Activated naive CD4-positive, alpha-beta T cell treated with anti-CD3 and anti-CD28 coated beads, Interleukin-2, amount 50 U/mL, for 24 hours (primary cell): Measurements from ENCODE around the gene IL11RA.

Experiments
- H3K27ac Mint-ChIP-seq: one replicate; pipeline ENCODE4 v1.8.0; 2021; ENCODE audit warnings: mild to moderate bottlenecking, mixed read lengths
- H3K27me3 Mint-ChIP-seq: one replicate; pipeline ENCODE4 v1.8.0; 2021; ENCODE audit warnings: mixed read lengths
- H3K36me3 Mint-ChIP-seq: one replicate; pipeline ENCODE4 v1.8.0; 2021; ENCODE audit warnings: mixed read lengths
- H3K4me1 Mint-ChIP-seq: one replicate; pipeline ENCODE4 v1.8.0; 2021; ENCODE audit warnings: mixed read lengths
- H3K4me3 Mint-ChIP-seq: one replicate; pipeline ENCODE4 v1.8.0; 2021; ENCODE audit warnings: mild to moderate bottlenecking, mixed read lengths
- H3K9me3 Mint-ChIP-seq: one replicate; pipeline ENCODE4 v1.8.0; 2021; ENCODE audit warnings: mixed read lengths

The IL11RA gene

GRCh38 chr9:34659592-34660253 is 7.7 kb downstream of the IL11RA start:
- Mint-ChIP-seq H3K27ac (no peak overlapping the region), H3K27me3 (no peaks in the 10 kb centered on the region), H3K9me3 (no peaks in the 10 kb centered on the region), H3K4me1 (peaks cover 48% of the 10 kb centered on the region), H3K4me3 (no peak overlapping the region), H3K36me3 (peaks cover 2% of the 10 kb centered on the region)

GRCh38 chr9:34662526-34663302 is 10.7 kb downstream of the IL11RA start, which contains the start of gene CCL27:
TSS of gene CCL27 (minus strand) at chr9:34662657. CDS start at chr9:34662633, 24 bp downstream.
- peak within 1 kb of the TSS; percentile 84 for H3K27ac Mint-ChIP-seq
- peaks cover 50% of the 10 kb centered on the region for H3K4me1 Mint-ChIP-seq
- peak within 1 kb of the TSS; percentile 26 for H3K4me3 Mint-ChIP-seq
- no peaks in the 10 kb centered on the region for H3K27me3 Mint-ChIP-seq
- peaks cover 2% of the 10 kb centered on the region for H3K36me3 Mint-ChIP-seq
- H3K9me3 Mint-ChIP-seq: no peaks in the 10 kb centered on the region

GRCh38 chr9:34663303-34663605 is 11.3 kb downstream of the IL11RA start:
- Mint-ChIP-seq H3K9me3 (no peaks in the 10 kb centered on the region), H3K4me3 (peak overlapping the region; percentile 26), H3K4me1 (peaks cover 50% of the 10 kb centered on the region), H3K27ac (peak overlapping the region; percentile 84), H3K27me3 (no peaks in the 10 kb centered on the region), H3K36me3 (peaks cover 2% of the 10 kb centered on the region)

GRCh38 chr9:34664281-34665066 is 12.5 kb downstream of the IL11RA start:
- H3K36me3 Mint-ChIP-seq: peaks cover 8% of the 10 kb centered on the region
- no peaks in the 10 kb centered on the region for H3K27me3 Mint-ChIP-seq
- peak overlapping the region; percentile 84 for H3K27ac Mint-ChIP-seq
- H3K4me1 Mint-ChIP-seq: peaks cover 50% of the 10 kb centered on the region
- peak overlapping the region; percentile 87 for H3K4me3 Mint-ChIP-seq
- peaks cover 6% of the 10 kb centered on the region for H3K9me3 Mint-ChIP-seq

DNA sequence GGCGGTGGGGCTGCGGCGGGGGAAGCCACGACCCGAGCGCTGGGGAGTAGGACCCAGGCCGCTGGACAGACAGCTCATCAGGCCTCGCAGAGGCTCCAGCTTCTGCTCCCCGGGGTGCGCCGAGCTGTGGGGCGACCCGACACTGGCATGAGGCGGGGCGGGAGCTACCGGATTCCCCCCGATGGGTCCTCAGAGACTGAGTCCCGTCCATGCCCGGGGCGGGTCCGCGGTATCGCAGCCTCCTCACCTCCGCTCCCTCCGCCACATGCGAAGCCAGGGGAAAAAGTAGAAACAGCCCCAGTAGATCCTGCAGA is 13.0 kb downstream of the IL11RA start:
- peaks cover 9% of the 10 kb centered on the region for H3K9me3 Mint-ChIP-seq
- H3K4me1 Mint-ChIP-seq: peaks cover 50% of the 10 kb centered on the region
- peak overlapping the region; percentile 87 for H3K4me3 Mint-ChIP-seq
- H3K27me3 Mint-ChIP-seq: no peaks in the 10 kb centered on the region
- peaks cover 11% of the 10 kb centered on the region for H3K36me3 Mint-ChIP-seq
- H3K27ac Mint-ChIP-seq: no peak overlapping the region

DNA sequence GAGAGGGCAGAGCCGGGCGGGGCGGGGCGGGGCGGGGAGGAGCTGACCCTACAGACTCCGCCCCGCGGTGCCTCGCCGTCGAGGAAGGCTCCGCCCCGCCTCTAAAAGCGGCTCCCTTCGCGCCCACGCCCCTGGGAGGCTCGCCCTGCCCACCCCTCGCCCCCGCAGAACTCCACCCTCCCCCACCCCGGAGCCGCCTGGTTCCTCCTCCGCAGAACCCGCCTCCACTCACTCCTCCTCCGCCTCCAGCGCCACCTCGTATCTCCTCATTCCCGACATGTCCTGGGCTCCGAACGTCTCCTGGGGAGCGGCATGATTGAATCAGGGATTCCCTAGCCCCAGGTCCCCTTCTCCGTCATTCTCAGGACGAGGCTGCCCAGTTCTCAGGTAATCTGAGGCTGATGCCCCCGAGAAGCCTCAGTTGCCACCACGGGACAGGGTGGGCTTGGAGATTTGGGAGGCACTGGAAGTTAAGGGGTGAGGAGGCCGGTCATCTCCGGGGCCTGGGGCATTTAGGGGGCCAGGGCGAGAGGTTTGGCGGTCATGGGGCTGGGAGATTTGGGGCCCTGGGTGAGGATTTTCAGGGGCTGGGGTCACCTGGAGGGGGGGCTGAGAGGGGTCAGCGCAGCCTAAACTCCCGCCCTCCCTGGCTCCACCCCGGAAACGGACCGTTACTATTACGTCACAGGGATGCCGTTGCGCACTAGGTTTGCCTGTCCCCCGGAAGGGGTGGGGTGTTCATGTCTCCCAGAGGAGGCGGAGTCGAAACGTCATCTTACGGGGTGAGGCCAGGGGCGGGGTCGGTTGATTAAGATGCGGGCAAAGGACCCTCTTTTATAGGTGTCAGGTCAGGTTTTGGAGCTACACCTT is 13.6 kb downstream of the IL11RA start:
- Mint-ChIP-seq H3K36me3 (peaks cover 12% of the 10 kb centered on the region), H3K27ac (peak overlapping the region; percentile 27), H3K4me3 (peak overlapping the region; percentile 87), H3K4me1 (peaks cover 48% of the 10 kb centered on the region), H3K9me3 (peaks cover 9% of the 10 kb centered on the region), H3K27me3 (no peaks in the 10 kb centered on the region)

DNA sequence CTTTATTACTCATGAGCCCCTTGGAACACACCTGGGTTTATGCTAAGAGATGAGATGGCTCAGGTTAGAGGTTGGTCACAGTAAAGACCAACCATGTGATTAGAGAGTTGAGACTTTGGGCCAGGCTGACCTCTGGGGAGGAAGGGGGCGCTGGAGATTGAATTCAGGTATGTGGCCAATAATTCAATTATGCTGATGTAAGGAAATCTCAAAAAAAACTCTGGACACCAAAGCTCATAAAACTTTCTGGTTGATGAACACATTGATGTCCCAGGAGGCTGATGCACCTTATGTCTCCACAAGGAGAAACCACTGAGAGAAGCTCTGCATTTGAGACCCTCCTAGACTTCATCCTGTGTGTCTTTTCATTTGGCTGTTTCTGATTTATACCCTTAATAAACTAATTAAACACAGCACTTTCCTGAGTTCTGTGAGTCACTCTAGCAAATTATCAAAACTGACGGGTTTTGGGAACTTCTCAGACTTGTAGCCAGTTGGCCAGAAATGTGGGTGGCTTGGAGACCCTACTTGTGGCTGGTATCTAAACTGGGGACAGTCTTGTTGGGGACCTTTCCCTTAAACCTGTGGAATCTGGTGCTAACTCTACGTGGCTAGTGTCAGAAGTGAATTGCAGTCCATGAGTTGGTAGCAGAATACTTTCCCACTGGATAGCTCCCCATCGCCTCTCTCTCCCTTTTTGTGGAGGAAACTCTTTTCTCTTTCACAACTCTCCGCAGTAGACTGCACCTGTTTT is 18.0 kb downstream of the IL11RA start:
- H3K4me3 Mint-ChIP-seq: no peak overlapping the region
- no peaks in the 10 kb centered on the region for H3K27me3 Mint-ChIP-seq
- H3K27ac Mint-ChIP-seq: no peak overlapping the region
- H3K9me3 Mint-ChIP-seq: peaks cover 9% of the 10 kb centered on the region
- H3K4me1 Mint-ChIP-seq: peaks cover 11% of the 10 kb centered on the region
- H3K36me3 Mint-ChIP-seq: peaks cover 12% of the 10 kb centered on the region

GRCh38 chr9:34671307-34671706 is 19.3 kb downstream of the IL11RA start:
- H3K4me3 Mint-ChIP-seq: no peak overlapping the region
- no peak overlapping the region for H3K27ac Mint-ChIP-seq
- peaks cover 9% of the 10 kb centered on the region for H3K9me3 Mint-ChIP-seq
- no peaks in the 10 kb centered on the region for H3K27me3 Mint-ChIP-seq
- peaks cover 12% of the 10 kb centered on the region for H3K36me3 Mint-ChIP-seq
- peaks cover 11% of the 10 kb centered on the region for H3K4me1 Mint-ChIP-seq

DNA sequence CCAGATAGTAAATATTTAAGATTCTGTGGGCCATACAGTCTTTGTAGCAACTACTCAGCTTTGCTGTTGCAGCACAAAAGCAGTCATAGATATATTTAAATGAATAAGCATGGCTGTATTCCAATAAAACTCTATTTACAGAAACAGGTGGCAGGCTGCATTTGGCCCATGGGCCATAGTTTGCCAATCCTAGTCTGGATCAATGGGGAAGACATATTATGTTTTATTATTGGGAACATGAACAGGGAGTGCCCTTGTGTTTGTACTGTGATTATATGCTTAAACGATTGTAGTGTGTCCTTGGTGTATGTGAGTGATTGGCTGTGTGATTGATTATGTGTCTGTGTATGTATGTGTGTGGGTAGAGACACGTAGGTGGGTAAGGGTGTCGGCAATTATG is 22.5 kb downstream of the IL11RA start:
- H3K4me3 Mint-ChIP-seq: no peak overlapping the region
- H3K27ac Mint-ChIP-seq: no peak overlapping the region
- H3K36me3 Mint-ChIP-seq: peaks cover 6% of the 10 kb centered on the region
- H3K9me3 Mint-ChIP-seq: peaks cover 3% of the 10 kb centered on the region
- H3K4me1 Mint-ChIP-seq: peaks cover 4% of the 10 kb centered on the region
- H3K27me3 Mint-ChIP-seq: no peaks in the 10 kb centered on the region

- H3K36me3 Mint-ChIP-seq: peaks cover 3% of the 10 kb centered on the region
Observed at GRCh38 chr9:34675048-34675714, 23.2 kb downstream of the IL11RA start.

DNA sequence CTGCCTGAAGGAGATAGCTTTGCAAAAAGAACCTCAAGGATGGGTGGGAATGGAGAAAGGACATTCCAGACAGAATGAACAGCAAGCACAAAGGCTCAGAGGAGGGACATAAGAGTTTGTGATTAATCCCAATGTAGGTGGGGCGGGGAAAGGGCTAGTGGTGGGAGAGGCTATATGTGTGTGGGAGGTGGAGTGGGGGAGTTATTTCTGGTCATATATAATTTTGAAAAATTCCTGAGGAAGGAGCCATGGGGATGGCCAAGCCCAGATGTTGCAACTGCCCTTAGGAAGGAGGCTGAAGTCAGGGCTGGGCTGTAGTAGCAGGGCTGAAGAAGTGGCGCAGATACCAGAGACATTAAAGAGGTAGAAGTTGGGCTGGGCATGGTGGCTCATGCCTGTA is 23.9 kb downstream of the IL11RA start:
- H3K27me3 Mint-ChIP-seq: no peaks in the 10 kb centered on the region
- H3K9me3 Mint-ChIP-seq: no peaks in the 10 kb centered on the region
- no peaks in the 10 kb centered on the region for H3K36me3 Mint-ChIP-seq
- peaks cover 4% of the 10 kb centered on the region for H3K4me1 Mint-ChIP-seq
- H3K4me3 Mint-ChIP-seq: no peak overlapping the region
- H3K27ac Mint-ChIP-seq: no peak overlapping the region

More at GRCh38 chr9:34675048-34675714, 23.2 kb downstream of the IL11RA start:
- H3K27me3 Mint-ChIP-seq: no peaks in the 10 kb centered on the region
- H3K27ac Mint-ChIP-seq: no peak overlapping the region
- no peak overlapping the region for H3K4me3 Mint-ChIP-seq
- peaks cover 4% of the 10 kb centered on the region for H3K4me1 Mint-ChIP-seq
- no peaks in the 10 kb centered on the region for H3K9me3 Mint-ChIP-seq

DNA sequence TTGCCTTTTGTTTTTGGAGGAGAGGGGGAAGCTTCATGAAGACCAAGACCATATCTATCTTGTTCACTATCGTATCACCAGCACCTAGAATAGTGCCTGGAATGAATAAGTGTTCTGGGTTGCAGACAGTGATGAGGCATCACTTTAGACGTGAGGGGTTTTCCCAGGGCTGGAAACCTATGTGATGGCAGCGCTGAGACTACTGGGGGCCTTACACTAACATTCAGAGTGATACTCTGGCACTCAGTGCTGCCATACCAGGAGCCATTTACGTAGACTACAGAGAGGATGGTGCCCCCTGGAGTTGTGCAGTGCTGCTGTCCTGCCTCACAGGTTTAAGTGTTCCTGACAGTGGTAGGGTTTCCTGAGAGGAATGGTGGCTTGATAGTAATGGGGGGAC is 32.2 kb downstream of the IL11RA start:
- Mint-ChIP-seq H3K9me3 (no peaks in the 10 kb centered on the region), H3K4me1 (peaks cover 8% of the 10 kb centered on the region), H3K36me3 (no peaks in the 10 kb centered on the region), H3K27me3 (no peaks in the 10 kb centered on the region), H3K4me3 (no peak overlapping the region), H3K27ac (no peak overlapping the region)

DNA sequence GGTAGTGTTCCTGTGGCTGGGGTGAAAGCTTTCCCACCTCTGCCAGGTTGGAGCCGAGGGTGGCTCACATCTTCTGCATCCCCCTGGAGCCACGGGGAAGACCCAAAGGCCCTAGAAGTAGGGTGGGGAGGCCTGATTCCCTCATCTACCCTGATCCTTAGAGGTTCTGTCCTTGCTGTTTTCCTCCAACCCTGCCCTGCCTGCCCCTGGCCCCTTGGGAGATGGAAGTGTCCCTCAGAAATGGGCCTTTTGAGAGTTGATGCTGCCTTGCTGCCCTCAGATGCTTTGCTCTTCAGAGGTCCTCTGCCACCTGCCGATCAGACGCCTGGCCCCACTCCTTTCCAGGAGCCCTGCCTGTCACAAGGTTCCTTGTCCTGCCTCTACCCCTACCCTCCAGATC is 32.8 kb downstream of the IL11RA start:
- Mint-ChIP-seq H3K4me3 (no peak overlapping the region), H3K36me3 (no peaks in the 10 kb centered on the region), H3K27me3 (no peaks in the 10 kb centered on the region), H3K27ac (no peak overlapping the region), H3K9me3 (no peaks in the 10 kb centered on the region), H3K4me1 (peaks cover 8% of the 10 kb centered on the region)

DNA sequence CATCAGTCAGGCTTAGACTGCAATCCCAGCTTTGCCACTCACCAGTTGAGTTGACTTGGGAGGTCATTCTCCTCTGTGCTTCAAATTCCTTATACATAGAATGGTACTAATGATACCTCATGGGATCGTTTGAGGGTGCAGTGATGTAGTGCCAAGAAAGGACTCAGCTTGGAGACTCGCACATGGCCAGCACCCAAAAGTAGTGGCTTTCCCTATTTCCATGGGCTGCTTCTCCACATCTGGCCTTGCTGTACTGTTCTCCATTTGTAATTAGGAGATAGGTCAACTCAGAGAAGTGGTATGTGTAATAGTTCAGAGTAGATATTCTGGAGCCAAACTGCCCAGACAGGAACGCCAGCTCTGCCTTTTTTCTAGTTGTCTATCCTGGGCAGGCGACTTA is 33.6 kb downstream of the IL11RA start:
- no peaks in the 10 kb centered on the region for H3K27me3 Mint-ChIP-seq
- no peaks in the 10 kb centered on the region for H3K36me3 Mint-ChIP-seq
- H3K27ac Mint-ChIP-seq: peak overlapping the region; percentile 36
- peaks cover 8% of the 10 kb centered on the region for H3K4me1 Mint-ChIP-seq
- no peaks in the 10 kb centered on the region for H3K9me3 Mint-ChIP-seq
- H3K4me3 Mint-ChIP-seq: no peak overlapping the region
